ENCODE data around the gene KCNIP3. TPM values are rescaled to one million over a fixed set of nuclear protein-coding genes. Genes with fewer than 3 reads are reported as not detected.

The KCNIP3 gene
- total RNA-seq, 2 donors from 2014 or later, result 4.0 to 5.9 TPM

DNA sequence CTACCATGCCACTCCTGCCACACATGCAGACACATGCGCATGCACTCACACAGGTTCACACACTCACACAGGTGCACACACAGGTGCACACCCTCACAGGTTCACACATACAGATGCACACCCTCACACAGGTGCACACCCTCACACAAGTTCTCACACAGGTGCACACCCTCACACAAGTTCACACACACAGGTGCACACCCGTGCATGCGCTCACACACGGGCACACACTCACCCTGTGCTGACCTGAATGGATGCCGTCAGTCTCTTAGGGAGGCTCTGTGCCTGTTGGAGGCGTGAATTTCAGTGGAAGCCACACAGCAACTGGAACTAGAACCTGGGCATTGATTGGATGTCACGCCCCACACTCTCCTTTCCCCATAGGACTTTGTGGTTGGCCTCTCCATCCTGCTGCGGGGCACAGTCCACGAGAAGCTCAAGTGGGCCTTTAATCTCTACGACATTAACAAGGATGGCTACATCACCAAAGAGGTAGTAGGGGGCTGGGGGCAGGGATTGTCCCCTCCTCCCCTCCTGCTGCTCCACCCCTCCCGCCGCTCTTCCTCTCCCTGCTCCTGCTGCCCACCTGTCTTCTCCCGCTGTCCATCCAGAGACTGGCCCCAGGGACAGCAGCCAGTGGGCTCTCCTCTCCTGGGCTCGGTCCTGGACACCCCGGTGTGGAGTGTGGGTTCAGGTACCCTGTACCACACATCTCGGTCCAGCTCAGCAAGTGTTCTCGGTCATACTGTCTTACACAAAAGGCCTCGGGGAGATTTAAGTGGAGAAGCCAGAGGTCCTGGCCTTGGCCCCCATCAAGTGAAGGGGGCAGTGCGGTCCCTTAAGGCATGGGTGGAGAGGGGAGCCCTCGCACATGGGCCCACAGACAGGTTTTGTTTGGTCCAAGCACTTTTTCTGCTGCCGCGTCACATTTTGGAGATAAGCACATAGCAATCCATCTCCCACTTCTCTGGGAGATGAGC lies 84.4 kb downstream of the KCNIP3 start:
- H3K4me3 ChIP-seq, result no peak overlapping the region
- TF ChIP-seq, protein P1, sequence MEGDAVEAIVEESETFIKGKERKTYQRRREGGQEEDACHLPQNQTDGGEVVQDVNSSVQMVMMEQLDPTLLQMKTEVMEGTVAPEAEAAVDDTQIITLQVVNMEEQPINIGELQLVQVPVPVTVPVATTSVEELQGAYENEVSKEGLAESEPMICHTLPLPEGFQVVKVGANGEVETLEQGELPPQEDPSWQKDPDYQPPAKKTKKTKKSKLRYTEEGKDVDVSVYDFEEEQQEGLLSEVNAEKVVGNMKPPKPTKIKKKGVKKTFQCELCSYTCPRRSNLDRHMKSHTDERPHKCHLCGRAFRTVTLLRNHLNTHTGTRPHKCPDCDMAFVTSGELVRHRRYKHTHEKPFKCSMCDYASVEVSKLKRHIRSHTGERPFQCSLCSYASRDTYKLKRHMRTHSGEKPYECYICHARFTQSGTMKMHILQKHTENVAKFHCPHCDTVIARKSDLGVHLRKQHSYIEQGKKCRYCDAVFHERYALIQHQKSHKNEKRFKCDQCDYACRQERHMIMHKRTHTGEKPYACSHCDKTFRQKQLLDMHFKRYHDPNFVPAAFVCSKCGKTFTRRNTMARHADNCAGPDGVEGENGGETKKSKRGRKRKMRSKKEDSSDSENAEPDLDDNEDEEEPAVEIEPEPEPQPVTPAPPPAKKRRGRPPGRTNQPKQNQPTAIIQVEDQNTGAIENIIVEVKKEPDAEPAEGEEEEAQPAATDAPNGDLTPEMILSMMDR (IDR thresholded peaks at IDR 0.05), result no peak

GRCh38 chr2:95382192-95382591 lies 85.0 kb downstream of the KCNIP3 start:
- TF ChIP-seq, protein P1 (IDR thresholded peaks at IDR 0.05), result no peak

More for the DNA sequence above, 84.4 kb downstream of the KCNIP3 start:
- H3K9me3 ChIP-seq, result no peaks in the 10 kb centered on the region
- peaks cover 0 to 16% of the 10 kb centered on the region in 2 donors for H3K4me1 ChIP-seq
- no peak overlapping the region for H3K27ac ChIP-seq
- no peak for DNase-seq (ENCODE audit: low spot score)
- H3K27me3 ChIP-seq, result no peaks in the 10 kb centered on the region
- no peaks in the 10 kb centered on the region for H3K36me3 ChIP-seq

DNA sequence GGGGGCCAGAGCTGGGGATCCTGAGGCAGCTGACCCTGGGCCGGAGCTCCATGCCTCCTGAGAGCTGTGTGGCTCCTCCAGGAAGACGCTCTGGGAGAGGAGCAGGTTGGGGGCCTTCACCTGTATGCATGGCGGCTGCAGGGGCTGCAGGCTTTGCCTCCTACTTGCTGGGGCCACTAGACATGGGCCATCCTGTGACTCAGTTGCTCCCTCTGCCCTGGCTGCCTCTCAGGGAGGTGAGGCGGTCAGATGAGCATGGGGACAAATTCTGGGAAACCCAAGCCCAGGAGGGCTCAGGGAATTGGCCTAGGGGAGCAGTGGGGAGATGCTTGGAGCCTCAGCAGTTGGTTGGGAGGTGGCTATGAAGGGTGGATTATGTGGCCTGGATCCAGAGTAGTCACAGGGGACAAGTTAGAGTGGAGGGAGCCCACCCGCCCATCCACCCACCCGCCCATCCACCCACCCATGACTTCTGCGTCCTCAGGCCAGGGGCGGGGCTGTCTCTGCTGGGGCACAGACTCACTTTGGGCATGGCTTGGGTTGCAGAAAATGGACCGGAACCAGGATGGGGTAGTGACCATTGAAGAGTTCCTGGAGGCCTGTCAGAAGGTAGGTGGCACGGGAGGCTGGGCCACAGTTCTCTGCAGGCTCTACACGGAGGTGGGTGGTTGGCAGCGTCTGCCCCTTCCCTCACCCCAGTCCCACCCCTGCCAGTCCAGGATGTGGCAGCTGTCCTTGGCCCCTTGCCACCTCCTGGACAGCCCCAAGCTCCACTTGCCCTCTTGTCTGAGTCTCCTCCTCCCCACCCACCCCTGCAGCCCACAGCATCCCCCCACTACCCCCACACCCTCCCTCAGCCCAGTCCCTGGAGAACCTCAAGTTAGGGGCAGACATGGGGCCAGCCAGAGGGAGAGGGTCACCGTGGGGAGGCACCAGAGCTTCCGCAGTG lies 85.8 kb downstream of the KCNIP3 start:
- no peak overlapping the region for H3K4me3 ChIP-seq
- peaks cover 0 to 16% of the 10 kb centered on the region in 2 donors for H3K4me1 ChIP-seq
- TF ChIP-seq, protein P1 (IDR thresholded peaks at IDR 0.05), result no peak
- H3K9me3 ChIP-seq, result no peaks in the 10 kb centered on the region
- DNase-seq (ENCODE audit: low spot score), result no peak
- H3K36me3 ChIP-seq, result no peaks in the 10 kb centered on the region
- H3K27ac ChIP-seq, result no peak overlapping the region
- no peaks in the 10 kb centered on the region for H3K27me3 ChIP-seq

More at GRCh38 chr2:95382192-95382591, 85.0 kb downstream of the KCNIP3 start:
- H3K27ac ChIP-seq, result no peak overlapping the region
- DNase-seq (ENCODE audit: low spot score), result no peak
- no peak overlapping the region for H3K4me3 ChIP-seq
- H3K4me1 ChIP-seq, result peaks cover 0 to 16% of the 10 kb centered on the region in 2 donors
- no peaks in the 10 kb centered on the region for H3K9me3 ChIP-seq
- no peaks in the 10 kb centered on the region for H3K27me3 ChIP-seq
- no peaks in the 10 kb centered on the region for H3K36me3 ChIP-seq

GRCh38 chr2:95383635-95384027 lies 86.5 kb downstream of the KCNIP3 start:
- no peak overlapping the region for H3K27ac ChIP-seq
- no peaks in the 10 kb centered on the region for H3K9me3 ChIP-seq
- H3K27me3 ChIP-seq, result no peaks in the 10 kb centered on the region
- H3K36me3 ChIP-seq, result no peaks in the 10 kb centered on the region
- TF ChIP-seq, protein P1 (IDR thresholded peaks at IDR 0.05), result no peak
- H3K4me3 ChIP-seq, result no peak overlapping the region
- peaks cover 0 to 16% of the 10 kb centered on the region in 2 donors for H3K4me1 ChIP-seq
- DNase-seq (ENCODE audit: low spot score), result no peak

DNA sequence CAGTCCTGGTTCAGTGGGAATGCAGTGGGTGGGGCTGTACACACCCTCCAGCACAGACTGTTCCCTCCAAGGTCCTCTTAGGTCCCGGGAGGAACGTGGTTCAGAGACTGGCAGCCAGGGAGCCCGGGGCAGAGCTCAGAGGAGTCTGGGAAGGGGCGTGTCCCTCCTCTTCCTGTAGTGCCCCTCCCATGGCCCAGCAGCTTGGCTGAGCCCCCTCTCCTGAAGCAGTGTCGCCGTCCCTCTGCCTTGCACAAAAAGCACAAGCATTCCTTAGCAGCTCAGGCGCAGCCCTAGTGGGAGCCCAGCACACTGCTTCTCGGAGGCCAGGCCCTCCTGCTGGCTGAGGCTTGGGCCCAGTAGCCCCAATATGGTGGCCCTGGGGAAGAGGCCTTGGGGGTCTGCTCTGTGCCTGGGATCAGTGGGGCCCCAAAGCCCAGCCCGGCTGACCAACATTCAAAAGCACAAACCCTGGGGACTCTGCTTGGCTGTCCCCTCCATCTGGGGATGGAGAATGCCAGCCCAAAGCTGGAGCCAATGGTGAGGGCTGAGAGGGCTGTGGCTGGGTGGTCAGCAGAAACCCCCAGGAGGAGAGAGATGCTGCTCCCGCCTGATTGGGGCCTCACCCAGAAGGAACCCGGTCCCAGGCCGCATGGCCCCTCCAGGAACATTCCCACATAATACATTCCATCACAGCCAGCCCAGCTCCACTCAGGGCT lies 87.9 kb downstream of the KCNIP3 start:
- Histone ChIP-seq H3K36me3 (no peaks in the 10 kb centered on the region), H3K27ac (peak overlapping the region in 1 of 2 donors; percentile 36)
- peak; percentile 72 for DNase-seq (ENCODE audit: low spot score)

More for the DNA sequence above, 87.9 kb downstream of the KCNIP3 start:
- H3K4me3 ChIP-seq, result no peak overlapping the region
- H3K4me1 ChIP-seq, result peaks cover 0 to 20% of the 10 kb centered on the region in 2 donors
- no peaks in the 10 kb centered on the region for H3K9me3 ChIP-seq
- TF ChIP-seq, protein P1 (IDR thresholded peaks at IDR 0.05), result no peak
- H3K27me3 ChIP-seq, result no peaks in the 10 kb centered on the region
